GM19395 (cell line): ENCODE measurements around the gene VAMP4.
"Not testable (repeated sequence)": the region's sequence is repeated elsewhere in the genome, so short reads cannot be mapped to it uniquely, and the experiment has no call there.

Experiments
- ATAC-seq: cut with Tn5 transposase; IDR thresholded peaks from one replicate; pipeline ENCODE4 v1.9.1; 2021; ENCODE audit warnings: mild to moderate bottlenecking, moderate library complexity; ENCODE audit not compliant: unreplicated experiment

Gene VAMP4

DNA sequence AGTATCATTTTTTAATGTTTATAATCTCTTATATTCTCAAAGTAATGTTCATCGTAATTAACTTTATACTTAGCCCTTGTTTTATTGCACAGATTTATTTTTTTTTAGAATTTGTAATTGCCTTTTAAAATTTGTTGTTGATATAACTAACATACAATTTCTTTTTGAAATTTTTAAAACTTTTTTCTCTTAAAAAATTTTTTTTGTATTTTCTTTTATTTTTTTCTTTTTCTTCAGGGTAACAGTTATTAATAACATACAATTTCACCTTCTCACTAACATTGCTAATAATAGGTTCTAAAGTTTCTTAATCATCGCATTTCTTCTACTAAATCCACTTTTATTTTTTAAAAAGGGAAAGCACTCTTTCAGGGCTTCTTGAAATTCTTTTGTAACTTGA is 11.3 kb upstream of the VAMP4 start:
- no peak for ATAC-seq

DNA sequence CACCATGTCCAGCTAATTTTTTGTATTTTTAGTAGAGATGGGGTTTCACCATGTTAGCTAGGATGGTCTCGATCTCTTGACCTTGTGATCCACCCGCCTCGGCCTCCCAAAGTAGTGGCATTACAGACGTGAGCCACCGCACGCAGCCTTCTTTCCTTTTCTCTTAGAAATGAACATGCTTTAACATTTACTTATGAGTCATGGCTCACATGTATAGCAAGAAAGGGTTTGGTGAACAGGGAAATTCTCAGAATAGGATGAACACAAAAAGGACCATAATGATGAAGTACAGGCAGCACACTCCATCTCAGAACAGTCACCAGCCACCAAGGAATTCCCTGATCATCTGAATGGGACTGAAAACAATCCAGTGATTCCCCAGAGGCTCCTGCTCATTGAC is 9.4 kb upstream of the VAMP4 start:
- ATAC-seq, result no peak

DNA sequence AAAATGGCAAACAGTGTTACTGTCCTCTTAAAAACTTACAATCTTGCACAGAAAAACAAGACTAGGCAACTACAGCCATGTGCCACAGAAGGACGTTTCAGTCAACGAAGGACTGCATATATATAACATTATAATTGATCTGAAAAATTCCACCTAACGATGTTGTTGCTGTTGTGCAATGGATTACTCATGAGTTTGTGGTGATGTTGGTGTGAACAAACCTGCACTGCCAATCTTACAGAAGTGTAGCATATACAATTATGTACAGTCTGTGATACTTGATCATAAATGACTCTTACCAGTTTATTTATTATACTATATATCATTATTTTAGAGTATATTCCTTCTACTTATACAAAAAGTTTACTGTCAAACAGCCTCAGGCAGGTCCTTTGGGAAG is 6.8 kb upstream of the VAMP4 start:
- no peak for ATAC-seq

DNA sequence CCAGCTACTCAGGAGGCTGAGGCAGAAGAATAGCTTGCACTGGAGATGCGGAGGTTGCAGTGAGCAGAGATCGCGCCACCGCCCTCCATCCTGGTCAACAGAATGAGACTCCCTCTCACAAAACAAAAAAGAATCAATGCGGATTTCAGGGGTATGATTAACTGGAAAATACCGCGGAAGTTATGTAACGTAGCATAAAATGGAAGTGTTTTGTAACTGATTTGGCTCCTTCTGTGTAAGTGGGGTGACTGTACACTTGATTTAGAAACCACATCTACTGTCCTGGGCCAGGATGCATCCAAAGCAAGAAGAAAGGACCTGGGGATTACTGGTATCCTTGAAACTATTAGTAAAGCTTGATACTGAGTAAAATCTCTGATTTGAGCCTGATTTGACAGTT is 3.1 kb upstream of the VAMP4 start:
- ATAC-seq, result no peak

DNA sequence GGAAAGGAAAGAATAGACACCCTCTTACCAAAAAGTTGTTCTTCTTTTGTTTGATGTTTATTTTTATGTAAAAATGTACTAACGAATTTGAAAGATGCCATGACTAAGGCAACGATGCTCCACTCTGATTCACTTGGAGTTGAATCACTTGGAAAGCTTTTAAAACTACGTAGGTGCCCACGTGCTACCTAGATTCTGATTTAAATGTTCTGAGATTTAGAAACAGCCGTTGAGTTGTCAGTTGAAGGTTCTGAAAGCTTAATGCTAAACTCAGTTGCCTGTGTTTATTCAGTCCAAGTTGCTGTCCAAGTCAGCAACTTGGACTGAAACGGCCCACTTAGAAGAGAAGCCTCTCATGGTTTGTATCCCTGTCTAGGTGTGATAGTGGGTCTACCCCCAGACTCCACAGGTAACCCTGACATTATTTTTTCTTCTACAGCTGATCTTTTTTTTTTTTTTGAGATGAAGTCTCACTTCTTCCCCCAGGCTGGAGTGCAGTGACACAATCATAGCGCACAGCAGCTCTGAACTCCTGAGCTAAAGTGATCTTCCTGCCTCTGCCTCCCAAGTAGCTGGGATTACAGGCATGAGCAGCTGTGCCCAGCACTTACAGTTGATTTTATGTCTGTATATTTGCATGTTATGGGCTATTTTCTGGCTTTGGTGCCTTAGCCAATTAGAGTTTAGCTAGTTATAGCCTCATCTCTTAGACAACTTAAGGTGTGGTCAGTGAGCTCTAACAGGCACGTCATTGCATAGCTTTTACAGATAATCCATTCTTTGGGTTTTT is 1.4 kb upstream of the VAMP4 start:
- ATAC-seq, result no peak

DNA sequence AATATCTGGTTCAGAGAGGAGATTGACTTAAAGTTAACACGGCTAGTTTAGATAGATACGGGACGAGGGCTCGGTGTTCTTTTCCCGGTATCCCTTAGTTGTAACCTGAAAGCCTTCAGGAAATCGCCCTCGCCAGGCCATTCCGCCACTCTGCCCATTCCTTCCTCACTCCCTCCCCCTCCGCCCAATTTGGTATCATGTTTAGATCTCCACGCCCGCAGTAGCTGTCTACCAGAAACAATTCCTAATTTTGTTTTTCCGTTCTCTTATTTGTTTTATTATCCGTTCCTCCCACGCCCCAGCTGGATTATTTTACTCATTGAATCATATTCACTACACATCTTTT is 685 bp upstream of the VAMP4 start:
- ATAC-seq, result peak; percentile 5

DNA sequence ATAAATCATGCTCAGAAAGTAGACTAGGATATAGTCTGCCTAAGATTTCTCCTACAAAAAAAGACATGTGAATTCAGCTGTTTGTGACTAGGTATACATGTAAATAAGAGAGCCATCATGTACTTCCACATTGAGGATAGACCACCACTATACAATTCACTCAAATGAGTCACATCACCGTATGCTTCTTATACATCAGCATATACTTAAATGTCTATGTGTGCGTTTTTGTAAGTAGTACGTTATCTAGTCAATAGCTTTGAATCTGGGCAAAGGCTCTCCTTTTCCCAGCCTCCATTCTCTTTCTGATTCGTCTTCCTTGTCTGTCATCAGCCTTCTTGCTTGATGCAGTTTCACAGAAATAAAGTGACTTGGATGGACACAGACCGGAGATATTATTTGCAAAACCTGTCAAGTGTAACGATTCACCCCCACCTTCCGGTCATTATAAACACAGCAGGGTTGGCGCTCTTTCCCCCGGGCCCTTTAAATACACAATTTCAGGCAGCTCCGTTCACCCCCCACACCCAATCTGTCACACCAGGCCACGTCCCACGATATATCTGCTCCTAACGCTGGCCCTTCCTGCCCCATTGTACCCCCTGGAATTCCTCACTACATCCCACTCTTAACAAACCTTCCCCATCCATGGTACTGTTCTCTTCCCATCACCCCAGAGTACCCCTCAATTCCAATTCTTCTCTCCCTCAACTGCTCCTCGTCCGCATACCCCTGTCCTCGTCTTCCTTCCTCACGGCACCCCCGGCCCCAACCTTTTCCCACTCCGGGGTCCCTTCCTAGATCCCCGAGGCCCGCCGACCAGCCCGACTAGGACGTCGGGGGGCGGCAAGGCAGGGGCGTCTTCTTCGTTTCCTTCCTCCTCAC is 636 bp downstream of the VAMP4 start:
- peak; percentile 42 for ATAC-seq

DNA sequence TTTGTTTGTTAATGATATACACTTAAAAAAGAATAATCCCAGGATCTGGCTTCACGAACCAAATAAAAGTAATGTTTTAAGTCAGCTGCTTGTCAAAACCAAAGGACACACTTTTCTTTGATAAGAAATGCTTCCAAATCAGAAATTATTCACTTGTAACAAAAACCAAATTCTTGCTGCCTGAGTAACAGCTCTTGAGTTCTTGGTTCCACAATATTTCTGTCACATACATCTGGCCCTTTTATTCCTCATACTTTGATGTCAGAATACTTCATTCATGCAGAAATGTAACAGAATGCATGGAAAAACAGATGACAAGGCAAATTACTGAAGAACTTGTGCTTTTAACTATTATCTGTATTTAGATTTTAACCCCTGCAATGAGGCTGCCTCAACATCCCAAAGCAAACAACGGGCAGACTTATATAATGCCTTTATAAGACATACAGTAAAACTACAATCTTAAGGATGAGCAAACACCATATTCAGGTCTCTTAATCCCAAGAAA is 1.5 kb downstream of the VAMP4 start:
- ATAC-seq, result no peak

DNA sequence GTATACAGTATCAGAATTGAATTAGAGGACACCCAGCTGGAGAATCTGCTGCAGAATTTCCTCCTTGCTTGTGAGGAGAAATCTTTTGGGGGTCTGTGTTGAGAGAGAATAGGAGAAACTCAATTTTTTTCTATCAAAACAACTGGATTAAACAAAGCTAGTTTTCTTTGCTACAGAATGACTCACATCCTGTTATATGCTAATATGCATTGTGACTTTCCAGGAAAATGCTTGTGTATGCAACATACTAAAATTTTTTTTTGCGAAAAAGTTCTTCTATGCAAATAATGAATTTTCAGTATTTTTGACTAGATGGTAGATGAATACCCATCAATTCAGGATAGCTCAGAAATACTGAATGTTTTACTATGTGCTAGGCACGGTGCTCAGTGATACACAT is 2.2 kb downstream of the VAMP4 start:
- ATAC-seq, result no peak

DNA sequence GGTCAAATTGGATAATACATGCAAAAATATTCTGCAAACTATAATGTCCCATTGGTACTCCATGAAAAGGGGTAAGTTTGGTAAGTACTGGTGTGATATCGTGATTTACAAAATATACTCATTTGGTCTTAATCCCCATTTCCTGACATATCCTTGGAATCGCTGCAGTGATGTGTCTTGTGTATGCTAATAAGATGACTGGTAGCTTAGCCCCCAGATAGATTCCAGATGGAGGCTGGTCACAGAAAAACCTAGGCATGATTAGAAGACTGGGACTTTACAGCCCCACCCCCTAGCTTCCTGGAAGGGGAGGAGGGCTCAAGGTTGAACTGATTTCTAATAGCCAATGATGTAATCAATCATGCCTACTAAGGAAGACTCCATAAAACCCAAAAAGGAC is 3.0 kb downstream of the VAMP4 start:
- no peak for ATAC-seq

DNA sequence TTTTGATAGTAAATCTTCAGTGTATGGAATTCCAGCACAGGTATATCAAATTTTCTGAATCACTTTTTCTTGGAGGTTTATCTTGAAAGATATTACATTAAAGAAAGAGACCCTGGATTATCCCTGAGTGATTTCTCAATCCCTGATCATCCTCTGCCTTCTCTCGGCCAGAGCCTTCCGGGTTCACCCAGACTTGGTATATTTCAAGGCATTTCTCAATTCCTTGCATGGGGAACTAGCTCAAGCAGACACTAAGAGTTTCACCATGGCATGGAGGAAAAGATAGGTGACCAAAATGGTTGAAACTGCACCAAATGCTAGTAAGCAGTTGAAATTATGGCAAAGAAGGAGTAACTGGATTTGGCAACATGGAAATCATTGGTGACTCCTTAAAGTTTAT is 5.7 kb downstream of the VAMP4 start:
- no peak for ATAC-seq

DNA sequence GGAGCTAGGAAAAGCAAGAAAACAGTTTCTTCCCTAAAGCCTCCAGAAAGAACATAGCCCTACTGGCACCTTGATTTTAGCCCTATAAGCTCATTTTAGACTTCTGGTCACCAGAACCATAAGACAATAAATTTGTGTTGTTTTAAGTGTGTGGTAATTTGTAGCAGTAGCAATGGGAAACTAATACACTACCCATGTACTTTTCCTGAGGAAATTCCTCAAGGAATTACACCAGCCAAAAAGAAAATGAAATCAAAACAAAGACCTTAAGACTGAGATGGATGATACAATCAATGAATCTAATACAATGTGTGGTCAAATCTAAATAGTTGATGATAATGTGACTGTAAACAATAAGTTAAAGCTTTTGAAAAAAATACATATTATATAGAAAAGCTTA is 11.8 kb downstream of the VAMP4 start:
- no peak for ATAC-seq

DNA sequence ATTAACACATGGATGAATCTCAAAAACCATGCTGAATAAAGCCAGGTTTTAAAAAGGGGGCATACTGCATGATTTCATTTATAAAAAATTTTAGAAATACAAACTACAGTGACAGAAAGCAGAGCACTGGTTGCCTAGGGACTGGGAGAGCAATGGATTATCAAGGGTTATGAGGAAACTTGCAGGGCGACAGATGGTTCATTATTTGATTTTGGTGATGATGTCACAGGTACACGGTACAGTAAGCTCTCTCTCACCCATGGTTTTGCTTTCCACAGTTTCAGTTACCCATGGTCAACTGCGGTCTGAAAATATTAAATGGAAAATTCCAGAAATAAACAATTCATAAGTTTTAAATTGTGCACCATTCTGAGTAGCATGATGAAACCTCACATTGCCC is 14.1 kb downstream of the VAMP4 start:
- ATAC-seq, result no peak

DNA sequence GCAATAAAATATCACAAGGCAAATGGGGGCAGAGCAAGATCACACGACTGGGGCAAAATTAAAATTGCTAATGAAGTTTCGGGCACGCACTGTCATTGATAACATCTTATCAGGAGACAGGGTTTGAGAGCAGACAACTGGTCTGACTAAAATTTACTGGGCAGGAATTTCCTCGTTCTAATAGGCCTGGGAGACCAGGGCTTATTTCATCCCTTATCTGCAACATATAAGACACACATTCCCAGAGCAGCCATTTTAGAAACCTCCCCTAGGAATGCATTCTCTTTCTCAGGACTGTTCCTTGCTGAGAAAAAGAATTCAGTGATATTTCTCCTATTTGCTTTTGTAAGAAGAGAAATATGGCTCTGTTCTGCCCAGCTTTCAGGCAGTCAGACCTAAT is 18.7 kb downstream of the VAMP4 start:
- ATAC-seq, result not testable (repeated sequence)

DNA sequence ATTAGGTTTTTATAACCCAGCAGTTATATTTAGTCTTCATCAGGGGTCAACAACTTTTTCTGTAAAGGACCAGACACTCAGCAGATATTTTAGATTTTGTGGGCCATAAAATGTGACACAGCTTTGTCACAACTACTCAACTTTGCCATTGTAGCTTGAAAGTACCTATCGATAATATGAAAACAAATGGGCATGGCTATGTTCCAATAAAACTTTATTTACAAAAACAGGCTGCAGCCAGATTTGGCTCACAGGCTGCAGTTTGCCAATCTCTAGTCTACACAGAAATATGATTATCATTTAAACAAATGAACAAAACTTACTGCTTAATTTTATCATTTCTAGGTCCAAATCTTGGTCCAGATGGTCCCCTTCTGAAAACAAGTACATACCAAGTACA is 23.0 kb downstream of the VAMP4 start:
- ATAC-seq, result no peak

DNA sequence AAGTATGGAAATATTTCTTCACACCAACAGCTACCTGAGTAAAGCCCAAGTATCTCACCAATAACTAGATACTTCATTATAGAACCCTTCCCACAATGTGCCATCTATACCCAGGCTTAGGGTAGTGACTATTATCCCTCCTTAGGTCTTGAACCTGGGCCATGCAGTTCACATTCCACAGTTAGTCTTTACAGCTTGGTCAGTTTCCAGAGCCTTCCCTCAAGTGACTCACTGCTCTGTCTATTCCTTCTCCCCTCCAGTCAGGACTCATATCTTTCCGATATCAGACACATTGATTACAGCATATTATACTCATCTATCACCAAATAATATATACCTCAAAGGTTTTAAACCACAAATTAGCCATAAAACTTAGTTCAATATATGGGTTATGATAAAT is 23.6 kb downstream of the VAMP4 start:
- no peak for ATAC-seq

DNA sequence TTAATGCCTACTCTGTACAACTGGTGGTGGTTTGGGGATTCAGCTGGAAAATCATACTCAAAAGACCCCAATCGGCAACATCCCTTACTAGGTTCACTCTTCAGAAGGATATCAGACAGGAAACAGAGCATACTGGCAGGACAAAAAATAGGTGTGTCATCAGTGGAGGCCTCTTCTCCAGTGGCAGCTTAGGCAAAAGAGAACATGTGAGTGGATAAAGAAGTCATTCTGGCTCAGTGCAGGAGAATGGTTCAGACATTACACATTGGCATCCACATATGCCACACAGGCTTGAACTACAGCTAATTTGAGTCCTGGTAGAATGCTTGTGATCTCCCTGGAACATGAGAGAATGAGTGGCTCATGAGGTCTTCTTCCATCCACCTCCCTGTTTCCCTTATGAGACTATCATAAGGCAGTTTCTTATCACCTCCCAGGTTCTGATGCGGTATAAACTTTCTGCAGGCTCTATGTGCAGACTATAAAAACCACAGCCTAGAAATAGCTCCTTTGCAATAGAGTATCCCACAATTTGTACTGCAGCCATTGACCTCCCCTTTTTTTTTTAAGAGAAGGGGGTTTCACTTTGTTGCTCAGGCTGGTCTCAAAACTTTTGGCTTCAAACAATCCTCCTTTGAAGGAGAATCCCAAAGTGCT is 24.7 kb downstream of the VAMP4 start:
- no peak for ATAC-seq

DNA sequence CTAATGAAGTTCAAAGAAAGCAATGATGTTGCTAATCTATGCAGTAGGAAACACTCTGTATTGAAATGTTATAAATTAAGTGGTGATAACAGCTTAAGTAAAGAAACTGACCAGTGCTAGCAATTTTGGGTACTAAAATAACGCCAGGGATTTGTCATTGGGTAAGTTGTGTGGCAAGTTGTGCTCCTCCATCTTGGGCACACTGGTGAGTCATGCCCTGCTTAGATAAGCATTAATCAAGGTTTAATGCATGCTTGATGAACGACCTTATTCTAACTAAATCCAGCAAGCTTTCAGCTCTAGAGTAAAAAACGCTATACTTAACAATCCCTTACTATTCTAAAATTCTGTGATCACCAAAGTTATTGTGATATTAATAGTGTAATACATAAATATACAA is 25.2 kb downstream of the VAMP4 start:
- ATAC-seq, result no peak

DNA sequence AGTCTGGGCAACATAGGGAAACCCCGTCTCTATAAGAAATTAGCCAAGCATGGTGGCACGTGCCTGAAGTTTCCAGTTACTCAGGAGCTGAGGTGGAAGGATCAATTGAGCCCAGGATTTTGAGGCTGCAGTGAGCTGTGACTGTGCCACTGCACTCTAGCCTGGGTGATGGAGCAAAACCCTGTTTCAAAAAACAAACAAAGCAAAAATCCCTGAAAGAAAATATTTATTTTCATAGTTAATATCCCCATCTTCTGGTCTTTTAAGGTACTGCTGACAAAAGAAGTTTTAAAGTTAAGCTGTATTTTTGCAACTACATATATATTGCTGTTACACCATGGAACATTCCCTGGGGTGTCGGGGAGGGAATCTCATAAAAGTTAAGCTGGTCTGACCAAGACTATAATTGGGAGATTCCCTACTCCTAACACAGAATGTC is 26.0 kb downstream of the VAMP4 start:
- ATAC-seq, result no peak

DNA sequence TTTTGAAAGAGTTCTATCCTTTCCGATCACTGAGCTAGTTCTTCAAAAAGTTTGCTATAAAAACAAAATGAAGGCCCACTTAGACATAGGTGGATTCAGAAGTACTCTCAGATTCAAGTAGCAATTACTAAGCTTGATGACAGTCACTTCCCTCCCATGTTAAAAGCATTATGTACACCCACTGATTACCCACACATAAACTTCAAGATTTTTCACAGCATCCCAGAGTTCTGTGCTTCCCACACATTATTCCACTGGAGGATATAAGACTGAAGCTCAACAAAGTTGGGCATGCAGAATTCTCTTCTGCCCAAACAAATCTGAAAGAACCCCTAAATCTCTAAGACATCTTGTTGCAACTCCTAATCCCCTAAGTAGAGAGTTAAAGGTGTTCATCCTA is 29.5 kb downstream of the VAMP4 start:
- ATAC-seq, result no peak

DNA sequence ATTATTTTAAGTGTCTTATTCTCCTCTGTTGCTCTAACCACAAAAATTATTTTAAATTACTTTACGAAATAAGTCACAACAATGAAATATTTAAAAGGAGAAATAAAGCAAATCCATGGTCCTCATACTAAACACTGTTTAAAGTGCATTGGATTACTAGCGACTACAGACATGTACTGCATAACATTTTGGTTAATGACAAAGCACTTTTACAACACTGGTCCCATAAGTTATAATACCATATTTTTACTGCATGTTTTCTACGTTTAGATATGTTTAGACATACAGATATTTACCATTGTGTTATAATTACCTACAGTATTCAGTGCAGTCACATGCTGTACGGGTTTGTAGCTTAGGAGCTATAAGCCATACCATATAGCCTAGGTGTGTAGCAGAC is 30.2 kb downstream of the VAMP4 start:
- no peak for ATAC-seq

DNA sequence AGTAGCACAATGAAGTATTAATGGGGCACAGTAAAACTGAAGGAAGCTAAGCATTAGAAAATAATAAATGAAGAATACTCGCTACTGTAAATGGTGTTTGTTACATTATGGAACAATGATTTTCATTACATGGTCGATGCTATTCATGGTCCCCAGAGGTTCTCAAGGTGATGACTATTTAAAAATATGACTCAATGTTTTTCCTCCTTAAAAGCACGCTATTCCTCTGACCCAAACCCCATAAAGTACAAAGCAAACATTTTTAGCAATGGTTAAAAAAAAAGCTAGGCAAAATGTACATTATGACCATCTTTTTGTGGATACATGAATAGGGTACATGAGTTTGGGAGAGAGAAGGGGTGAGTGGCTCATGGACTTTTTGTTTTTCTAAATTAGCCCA is 34.3 kb downstream of the VAMP4 start:
- no peak for ATAC-seq
